ENCODE measurements around the gene POLD4.

The POLD4 gene

DNA sequence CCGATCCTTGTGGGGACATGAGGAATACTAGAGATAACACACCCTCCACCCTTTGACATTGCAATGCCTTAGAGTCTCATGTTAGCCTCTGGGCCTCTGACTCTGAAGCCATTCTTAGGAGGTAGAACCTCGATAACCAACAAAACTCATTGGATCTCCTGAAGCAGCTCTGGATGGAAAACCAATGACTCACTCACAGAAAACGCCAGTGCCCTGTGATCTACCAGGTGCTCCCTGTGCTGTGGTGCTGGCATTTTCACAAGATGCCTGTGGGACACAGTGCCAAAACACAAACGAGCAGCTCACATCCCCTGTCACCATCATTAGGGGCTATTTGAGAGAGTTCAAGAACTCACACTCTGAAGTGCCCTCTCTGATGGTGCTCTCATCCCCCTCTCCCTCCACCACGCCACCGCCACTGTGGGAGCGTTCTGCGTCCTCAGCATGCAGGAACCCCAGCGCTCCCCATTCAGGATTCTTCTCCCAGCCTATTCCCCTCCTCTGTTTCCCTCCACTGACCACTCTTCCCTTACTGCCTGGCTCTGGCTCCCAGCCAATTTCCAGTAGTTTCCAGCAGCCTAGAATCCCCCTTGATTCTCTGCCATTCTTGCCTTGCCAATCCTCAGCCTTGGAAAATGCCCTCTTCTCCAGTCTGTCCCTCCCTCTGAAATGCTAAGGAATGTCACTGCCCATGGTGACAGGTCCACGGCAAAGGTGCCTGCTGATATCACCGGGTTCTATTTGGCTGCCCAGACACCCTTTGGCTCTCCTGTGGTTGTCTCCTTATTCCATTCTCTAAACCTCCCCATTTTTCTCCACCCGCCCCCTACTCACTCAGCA lies 4.7 kb upstream of the POLD4 start:
- no peak overlapping the region for H3K27ac Mint-ChIP-seq
- H3K4me3 Mint-ChIP-seq, result no peak overlapping the region
- no peak for DNase-seq
- H3K9me3 Mint-ChIP-seq, result no peaks in the 10 kb centered on the region
- H3K4me1 Mint-ChIP-seq, result peaks cover 32% of the 10 kb centered on the region
- peaks cover 1% of the 10 kb centered on the region for H3K36me3 Mint-ChIP-seq
- CTCF ChIA-PET, result interaction anchor here (7.1 to 11.4 kb wide), 2 partner anchors 12 to 23 kb away, joined by 56 to 564 read pairs; partner anchors contain the start of genes CLCF1 and RAD9A
- peaks cover 31% of the 10 kb centered on the region for H3K27me3 Mint-ChIP-seq

DNA sequence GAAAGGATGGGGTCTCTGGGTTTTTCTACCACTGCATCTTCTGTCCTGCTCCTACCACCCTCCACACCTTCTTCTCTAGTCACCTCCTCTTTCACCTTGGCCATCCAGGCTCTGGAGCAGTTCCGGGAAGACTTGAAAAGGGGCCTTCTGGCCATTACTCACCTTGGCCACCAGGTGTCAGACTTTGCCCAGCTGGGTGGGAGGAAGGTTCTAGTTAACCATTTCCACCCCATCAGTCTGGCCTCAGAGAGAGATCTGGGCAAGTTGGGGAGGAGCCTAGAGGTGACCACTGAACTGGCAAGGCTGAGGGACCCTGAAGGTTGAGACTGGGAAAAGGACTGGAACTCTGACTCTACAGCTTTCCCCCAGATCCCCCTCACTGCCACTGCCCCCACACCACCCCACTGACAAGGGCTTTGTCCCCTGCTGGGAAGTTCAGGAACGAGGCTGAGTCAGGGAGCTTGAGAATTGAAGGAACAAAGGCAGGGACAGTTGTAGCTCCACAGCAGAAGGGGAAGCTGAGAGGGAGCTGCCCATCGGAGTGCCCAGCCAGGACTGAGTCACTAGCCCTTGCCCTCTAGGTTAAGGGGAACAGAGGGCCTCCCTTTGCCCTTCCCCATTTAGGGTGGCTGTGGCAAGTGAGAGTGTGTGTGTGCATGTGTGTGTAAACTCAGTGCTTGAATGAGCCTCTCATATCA lies 3.7 kb upstream of the POLD4 start:
- peak; percentile 80 for DNase-seq
- Mint-ChIP-seq H3K4me3 (peak overlapping the region; percentile 39), H3K27ac (peak overlapping the region; percentile 59), H3K27me3 (peaks cover 22% of the 10 kb centered on the region), H3K9me3 (no peaks in the 10 kb centered on the region), H3K36me3 (peaks cover 4% of the 10 kb centered on the region), H3K4me1 (peaks cover 38% of the 10 kb centered on the region)
- CTCF ChIA-PET, result interaction anchor here (0.6 to 11.4 kb wide), 12 partner anchors 9 to 272 kb away, joined by 3 to 564 read pairs (median 3); partner anchors contain the start of genes CLCF1, NUDT8, PPP1CA and RAD9A

GRCh38 chr11:67356387-67356863 lies 3.1 kb upstream of the POLD4 start:
- H3K27me3 Mint-ChIP-seq, result peaks cover 22% of the 10 kb centered on the region
- peaks cover 43% of the 10 kb centered on the region for H3K4me1 Mint-ChIP-seq
- CTCF ChIA-PET, result interaction anchor here (0.6 to 11.4 kb wide), 12 partner anchors 9 to 273 kb away, joined by 3 to 564 read pairs (median 3); partner anchors contain the start of genes CLCF1, NUDT8, PPP1CA and RAD9A

DNA sequence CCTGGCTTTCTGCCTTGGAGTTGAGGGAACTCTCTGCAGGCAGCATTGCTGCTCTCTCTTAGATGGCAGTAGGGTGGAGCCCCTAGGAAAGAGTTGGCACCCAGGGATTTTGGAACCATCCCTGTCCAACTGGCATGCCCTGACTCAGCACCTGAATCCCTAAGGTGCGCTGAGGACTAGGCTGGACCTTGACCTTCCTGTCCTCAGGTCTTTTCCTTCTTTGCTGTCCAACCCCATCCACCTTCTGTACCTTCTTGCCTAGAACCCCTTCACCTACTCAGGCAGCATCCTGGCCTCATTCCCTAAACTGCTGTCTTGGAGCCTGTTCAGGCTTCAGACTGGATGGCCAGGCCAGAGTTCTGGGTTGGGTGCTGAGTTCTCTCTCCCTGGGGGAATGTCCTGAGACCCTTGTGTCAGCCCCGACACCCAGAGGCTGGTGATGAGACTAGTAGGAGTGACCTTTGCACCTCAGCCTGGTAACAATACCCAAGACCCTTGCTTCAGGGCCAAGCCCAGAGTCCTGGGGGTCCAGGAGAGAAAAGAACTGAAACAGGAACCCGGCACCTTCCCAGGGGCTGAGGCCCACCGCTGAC lies 2.5 kb upstream of the POLD4 start:
- no peaks in the 10 kb centered on the region for H3K9me3 Mint-ChIP-seq
- peaks cover 22% of the 10 kb centered on the region for H3K27me3 Mint-ChIP-seq
- no peak for DNase-seq
- CTCF ChIA-PET, result interaction anchor here (1.2 to 11.4 kb wide), 8 partner anchors 9 to 273 kb away, joined by 3 to 564 read pairs (median 4); partner anchors contain the start of genes CLCF1, NUDT8, PPP1CA and RAD9A
- peaks cover 48% of the 10 kb centered on the region for H3K4me1 Mint-ChIP-seq
- no peak overlapping the region for H3K4me3 Mint-ChIP-seq
- H3K36me3 Mint-ChIP-seq, result peaks cover 9% of the 10 kb centered on the region
- no peak overlapping the region for H3K27ac Mint-ChIP-seq

More at GRCh38 chr11:67356387-67356863, 3.1 kb upstream of the POLD4 start:
- H3K36me3 Mint-ChIP-seq, result peaks cover 6% of the 10 kb centered on the region
- peak overlapping the region; percentile 39 for H3K4me3 Mint-ChIP-seq
- no peak for DNase-seq
- peak overlapping the region; percentile 59 for H3K27ac Mint-ChIP-seq
- no peaks in the 10 kb centered on the region for H3K9me3 Mint-ChIP-seq

- H3K4me1 Mint-ChIP-seq, result peaks cover 48% of the 10 kb centered on the region
- H3K4me3 Mint-ChIP-seq, result peak overlapping the region; percentile 21
- H3K9me3 Mint-ChIP-seq, result no peaks in the 10 kb centered on the region
- H3K36me3 Mint-ChIP-seq, result peaks cover 9% of the 10 kb centered on the region
- peaks cover 19% of the 10 kb centered on the region for H3K27me3 Mint-ChIP-seq
- CTCF ChIA-PET, result interaction anchor here (0.5 to 11.4 kb wide), 7 partner anchors 9 to 173 kb away, joined by 3 to 564 read pairs (median 3); partner anchors contain the start of genes CLCF1 and RAD9A
- no peak overlapping the region for H3K27ac Mint-ChIP-seq
- DNase-seq, result no peak
Measured at GRCh38 chr11:67355023-67355793, 1.9 kb upstream of the POLD4 start.

- Mint-ChIP-seq H3K27me3 (peaks cover 17% of the 10 kb centered on the region), H3K4me1 (peaks cover 48% of the 10 kb centered on the region), H3K27ac (peak overlapping the region; percentile 99), H3K4me3 (peak overlapping the region; percentile 95), H3K36me3 (peaks cover 9% of the 10 kb centered on the region), H3K9me3 (no peaks in the 10 kb centered on the region)
- CTCF ChIA-PET, result interaction anchor here (1.3 to 11.4 kb wide), 7 partner anchors 8 to 151 kb away, joined by 3 to 564 read pairs (median 5); partner anchors contain the start of genes CLCF1, PITPNM1 and RAD9A
- no peak for DNase-seq
Measured at GRCh38 chr11:67354075-67355022, 1.0 kb upstream of the POLD4 start.

DNA sequence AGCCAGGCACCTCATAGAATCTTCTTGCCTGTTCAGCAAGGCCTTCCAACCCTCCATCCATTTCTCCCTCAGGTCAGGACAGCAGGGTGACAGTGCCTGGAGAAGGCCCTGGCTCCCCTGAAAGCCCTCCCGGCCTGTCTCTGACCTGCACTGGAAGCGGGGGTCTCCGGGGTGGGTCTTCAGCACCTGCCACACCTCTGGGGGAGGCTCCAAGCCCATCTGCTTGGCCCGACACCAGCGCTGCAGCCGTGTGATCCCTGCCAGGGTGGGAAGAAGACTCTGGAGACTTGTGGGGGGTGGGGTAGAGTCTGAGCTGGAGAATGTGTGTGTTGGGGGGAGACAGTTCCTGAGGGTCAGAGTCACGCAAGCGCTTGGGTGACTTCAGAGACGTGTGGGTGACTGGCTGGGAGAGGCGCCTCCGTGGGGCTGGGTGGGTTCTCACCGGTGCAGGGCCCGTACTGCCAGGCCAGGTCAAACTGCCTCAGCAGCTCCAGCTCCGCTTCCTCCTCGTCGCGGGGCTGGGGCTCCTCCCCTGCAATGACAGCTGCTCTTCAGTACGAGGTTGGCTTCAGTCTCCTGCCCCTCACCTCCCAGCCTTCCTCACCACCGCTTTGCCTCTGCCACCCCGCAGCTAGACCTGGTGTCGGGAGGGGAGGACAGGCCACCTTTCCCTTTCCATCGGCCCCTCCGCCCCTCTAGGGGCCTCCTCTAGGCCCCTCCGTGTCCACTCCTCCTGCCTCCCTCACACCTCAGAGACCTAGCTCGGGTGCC lies 615 bp downstream of the POLD4 start:
- CTCF ChIA-PET, result interaction anchor here (0.9 to 11.4 kb wide), 14 partner anchors 7 to 154 kb away, joined by 3 to 564 read pairs (median 4); partner anchors contain the start of genes CLCF1, PPP1CA and RAD9A
- Mint-ChIP-seq H3K36me3 (peaks cover 9% of the 10 kb centered on the region), H3K27ac (peak overlapping the region; percentile 99), H3K4me1 (peaks cover 53% of the 10 kb centered on the region), H3K27me3 (peaks cover 4% of the 10 kb centered on the region), H3K9me3 (no peaks in the 10 kb centered on the region), H3K4me3 (peak overlapping the region; percentile 95)
- DNase-seq, result no peak

DNA sequence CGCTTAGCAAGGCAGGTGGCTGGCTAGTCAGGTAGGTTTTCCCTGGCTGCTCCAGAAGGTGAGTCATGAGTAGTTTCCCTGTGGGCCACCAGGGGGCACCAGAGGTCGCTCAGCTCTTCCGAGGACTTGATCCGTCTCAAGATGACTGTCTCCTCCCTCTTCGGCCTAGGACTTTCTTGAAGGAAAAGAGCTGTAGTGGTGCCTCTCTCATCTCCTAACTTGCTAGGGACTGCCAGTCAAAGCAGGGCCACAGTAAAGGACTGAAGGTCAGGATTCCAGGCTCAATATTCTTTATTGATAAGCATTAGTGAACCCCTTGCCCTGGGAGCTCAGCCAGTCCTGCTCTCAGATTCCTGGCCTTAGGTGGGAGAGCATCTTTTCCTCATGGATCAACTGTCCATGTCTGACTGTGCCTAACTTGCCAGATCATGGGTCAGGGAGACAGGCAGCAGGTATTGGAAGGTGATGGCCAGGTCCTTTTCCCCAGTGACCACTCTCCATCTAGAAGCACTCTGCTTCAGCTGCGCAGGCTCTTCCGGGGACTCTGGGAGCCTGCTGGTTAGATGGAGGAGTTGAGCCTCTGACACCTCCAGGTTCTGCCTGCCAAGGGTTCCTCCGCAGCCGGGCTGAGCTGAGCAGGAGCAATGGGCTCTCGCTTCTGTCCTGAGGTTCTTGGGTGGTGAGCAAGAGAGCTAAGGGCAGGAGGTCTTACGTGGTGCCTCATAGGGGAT lies 1.9 kb downstream of the POLD4 start:
- peaks cover 9% of the 10 kb centered on the region for H3K36me3 Mint-ChIP-seq
- no peaks in the 10 kb centered on the region for H3K27me3 Mint-ChIP-seq
- CTCF ChIA-PET, result interaction anchor here (0.6 to 11.4 kb wide), 29 partner anchors 8 to 308 kb away, joined by 3 to 564 read pairs (median 4); partner anchors contain the start of genes CLCF1, NUDT8, PPP1CA and RAD9A
- H3K9me3 Mint-ChIP-seq, result no peaks in the 10 kb centered on the region
- H3K27ac Mint-ChIP-seq, result peak overlapping the region; percentile 99
- peaks cover 46% of the 10 kb centered on the region for H3K4me1 Mint-ChIP-seq
- peak; percentile 72 for DNase-seq
- H3K4me3 Mint-ChIP-seq, result peak overlapping the region; percentile 67

DNA sequence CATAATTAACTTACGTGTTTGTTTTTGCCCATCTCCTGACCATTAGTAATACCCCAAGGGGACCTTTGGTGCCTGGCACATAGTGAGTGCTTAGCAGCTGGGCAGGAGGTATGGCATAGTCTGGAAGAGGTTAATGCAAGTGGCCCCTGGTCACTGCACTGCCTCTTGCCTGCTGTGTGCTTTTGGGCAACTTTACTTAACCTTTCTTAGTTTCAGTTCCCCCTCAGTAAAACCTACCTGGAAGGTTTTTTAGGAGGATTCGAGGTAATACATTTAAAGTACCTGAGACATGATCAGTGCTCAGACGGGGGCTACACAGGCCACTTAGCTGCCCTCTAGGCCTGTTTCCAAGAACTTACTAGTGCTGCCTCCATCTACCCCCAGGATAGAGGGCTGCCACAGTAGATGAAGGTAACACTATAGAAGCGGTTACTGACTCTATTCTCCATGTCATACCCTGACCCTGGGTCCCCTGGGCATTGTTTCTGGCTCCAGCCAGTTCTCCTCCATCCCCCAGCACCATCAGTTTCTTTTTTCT lies 3.3 kb downstream of the POLD4 start:
- CTCF ChIA-PET, result interaction anchor here (0.9 to 11.4 kb wide), 5 partner anchors 8 to 111 kb away, joined by 3 to 564 read pairs (median 3); partner anchors contain the start of genes CLCF1 and RAD9A
- Mint-ChIP-seq H3K27me3 (no peaks in the 10 kb centered on the region), H3K36me3 (peaks cover 9% of the 10 kb centered on the region), H3K4me1 (peaks cover 54% of the 10 kb centered on the region), H3K9me3 (no peaks in the 10 kb centered on the region), H3K27ac (peak overlapping the region; percentile 17), H3K4me3 (no peak overlapping the region)
- no peak for DNase-seq

DNA sequence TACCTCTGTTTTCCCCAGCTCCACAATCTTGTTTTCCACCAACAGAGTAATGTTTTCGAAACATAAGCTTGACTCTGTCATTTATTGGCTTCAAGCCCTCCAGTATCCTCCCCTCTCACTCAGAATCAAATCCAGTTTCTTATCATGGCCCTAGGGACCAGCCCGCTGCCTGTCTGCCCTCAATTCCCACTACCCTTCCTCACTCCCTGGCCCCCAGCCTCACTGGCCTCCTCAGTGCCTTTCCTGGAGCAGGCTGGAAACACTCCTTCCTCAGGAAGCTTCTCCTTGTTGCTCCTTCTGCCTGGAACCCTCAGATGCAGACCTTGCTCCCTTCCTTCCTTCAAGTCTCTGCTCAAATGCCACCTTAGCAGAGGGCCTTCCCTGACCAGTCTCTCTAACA lies 3.9 kb downstream of the POLD4 start:
- Mint-ChIP-seq H3K36me3 (peaks cover 9% of the 10 kb centered on the region), H3K27ac (peak overlapping the region; percentile 17), H3K4me1 (peaks cover 54% of the 10 kb centered on the region), H3K4me3 (no peak overlapping the region), H3K27me3 (no peaks in the 10 kb centered on the region), H3K9me3 (no peaks in the 10 kb centered on the region)
- DNase-seq, result no peak
- CTCF ChIA-PET, result interaction anchor here (0.9 to 11.4 kb wide), 4 partner anchors 31 to 156 kb away, joined by 3 to 564 read pairs (median 3); partner anchors contain the start of genes CLCF1, PITPNM1 and RAD9A

GRCh38 chr11:67349036-67349435 lies 4.3 kb downstream of the POLD4 start:
- Mint-ChIP-seq H3K9me3 (no peaks in the 10 kb centered on the region), H3K4me3 (no peak overlapping the region), H3K4me1 (peaks cover 54% of the 10 kb centered on the region), H3K27me3 (no peaks in the 10 kb centered on the region), H3K27ac (no peak overlapping the region), H3K36me3 (peaks cover 9% of the 10 kb centered on the region)
- DNase-seq, result no peak
- CTCF ChIA-PET, result interaction anchor here (1.1 to 11.4 kb wide), 3 partner anchors 32 to 157 kb away, joined by 3 to 564 read pairs (median 3); partner anchors contain the start of genes CLCF1, PITPNM1 and RAD9A
